GM18870 (cell line): Measurements from ENCODE around the gene IL6R.

Experiments
- ATAC-seq: cut with Tn5 transposase; IDR thresholded peaks from one replicate; pipeline ENCODE4 v1.9.1; 2021; ENCODE audit warnings: moderate library complexity; ENCODE audit not compliant: unreplicated experiment

The IL6R gene

DNA sequence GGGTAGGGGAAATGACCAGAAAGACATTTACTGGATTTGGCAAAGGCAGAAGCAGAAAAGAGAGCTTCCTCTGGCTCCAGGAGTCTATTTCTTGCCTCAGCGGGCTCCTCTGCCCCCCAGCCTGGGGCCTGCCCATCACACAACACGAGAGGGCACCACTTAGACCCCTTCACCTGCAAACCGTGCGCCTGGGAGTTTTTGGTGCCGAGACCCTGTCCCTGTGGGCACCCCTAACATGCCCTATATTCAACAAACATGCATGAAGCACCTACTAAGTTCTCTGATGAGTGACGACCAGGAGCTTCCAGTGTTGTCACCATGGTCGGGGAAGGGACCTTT lies 18.8 kb downstream of the IL6R start:
- ATAC-seq, result no peak

DNA sequence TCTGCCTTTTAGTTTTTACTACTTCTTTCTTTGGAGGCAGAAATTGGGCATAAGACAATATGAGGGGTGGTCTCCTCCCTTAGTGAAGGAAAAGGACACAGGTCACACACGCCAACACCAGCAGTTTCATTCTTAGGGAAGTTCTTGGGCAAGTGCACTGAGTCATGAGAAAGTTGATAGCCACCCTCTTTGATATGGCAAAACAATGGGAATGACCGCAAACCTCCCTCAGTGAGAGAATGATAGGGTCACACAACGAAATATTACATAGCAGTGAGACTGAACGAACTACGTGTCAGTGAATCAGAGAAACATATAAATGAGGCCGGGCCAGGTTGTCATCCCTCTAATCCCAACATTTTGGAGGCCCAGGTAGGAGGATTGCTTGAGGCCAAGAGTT lies 20.0 kb downstream of the IL6R start:
- ATAC-seq, result no peak

DNA sequence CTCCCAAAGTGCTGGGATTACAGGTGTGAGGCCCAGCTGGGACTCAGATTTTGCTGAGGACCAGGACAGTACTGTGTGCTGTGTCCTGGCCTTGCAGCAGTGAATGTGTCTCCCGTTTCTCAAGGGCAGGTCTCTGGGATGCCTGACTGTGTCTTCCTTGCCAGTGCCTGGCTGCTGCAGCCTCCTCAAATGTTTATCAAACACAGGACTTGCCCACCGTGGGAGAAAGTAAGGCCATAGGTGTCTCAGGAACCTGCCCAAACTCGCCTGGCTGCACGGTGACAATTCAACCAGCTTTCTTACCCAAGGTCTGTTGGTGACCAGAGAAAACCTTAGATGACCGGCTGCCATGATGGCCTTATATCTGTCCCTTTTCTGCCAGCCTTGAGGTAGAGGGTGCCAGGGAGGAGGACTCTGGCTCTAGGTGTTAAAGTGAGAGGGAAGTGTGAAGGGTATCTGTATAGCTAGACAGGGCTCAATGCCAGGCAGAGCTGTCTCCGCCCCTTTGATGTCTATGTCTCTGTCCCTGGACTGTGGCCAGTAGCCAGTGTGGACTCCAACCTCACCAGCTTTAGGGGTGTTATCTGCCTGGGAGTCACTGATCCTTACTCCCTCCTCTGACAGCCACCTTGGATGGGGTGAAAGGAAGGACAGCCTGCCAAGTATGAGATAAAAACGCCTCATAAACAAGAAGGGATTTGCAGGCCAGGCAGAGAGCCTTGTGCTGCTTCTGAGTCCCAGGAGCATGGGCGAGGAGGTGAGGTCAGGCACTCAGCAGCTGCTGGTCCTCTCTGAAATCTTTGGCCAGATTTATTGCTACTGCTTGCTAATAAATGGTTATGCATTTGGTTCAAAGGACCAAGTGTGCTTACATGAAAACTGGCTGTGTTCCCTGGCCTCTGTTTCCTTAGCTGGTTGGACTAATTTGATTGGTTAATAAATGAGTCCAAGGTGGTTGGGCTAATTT lies 22.3 kb downstream of the IL6R start:
- ATAC-seq, result no peak

DNA sequence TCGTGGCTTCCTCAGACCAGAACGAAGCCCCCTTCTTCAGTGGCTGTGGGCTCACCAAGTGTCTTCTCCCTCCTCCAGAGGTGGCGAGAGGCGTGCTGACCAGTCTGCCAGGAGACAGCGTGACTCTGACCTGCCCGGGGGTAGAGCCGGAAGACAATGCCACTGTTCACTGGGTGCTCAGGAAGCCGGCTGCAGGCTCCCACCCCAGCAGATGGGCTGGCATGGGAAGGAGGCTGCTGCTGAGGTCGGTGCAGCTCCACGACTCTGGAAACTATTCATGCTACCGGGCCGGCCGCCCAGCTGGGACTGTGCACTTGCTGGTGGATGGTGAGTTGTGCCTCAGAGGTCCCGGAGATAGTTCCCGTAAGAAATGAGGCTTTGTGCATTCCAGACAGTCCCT lies 24.0 kb downstream of the IL6R start:
- no peak for ATAC-seq

DNA sequence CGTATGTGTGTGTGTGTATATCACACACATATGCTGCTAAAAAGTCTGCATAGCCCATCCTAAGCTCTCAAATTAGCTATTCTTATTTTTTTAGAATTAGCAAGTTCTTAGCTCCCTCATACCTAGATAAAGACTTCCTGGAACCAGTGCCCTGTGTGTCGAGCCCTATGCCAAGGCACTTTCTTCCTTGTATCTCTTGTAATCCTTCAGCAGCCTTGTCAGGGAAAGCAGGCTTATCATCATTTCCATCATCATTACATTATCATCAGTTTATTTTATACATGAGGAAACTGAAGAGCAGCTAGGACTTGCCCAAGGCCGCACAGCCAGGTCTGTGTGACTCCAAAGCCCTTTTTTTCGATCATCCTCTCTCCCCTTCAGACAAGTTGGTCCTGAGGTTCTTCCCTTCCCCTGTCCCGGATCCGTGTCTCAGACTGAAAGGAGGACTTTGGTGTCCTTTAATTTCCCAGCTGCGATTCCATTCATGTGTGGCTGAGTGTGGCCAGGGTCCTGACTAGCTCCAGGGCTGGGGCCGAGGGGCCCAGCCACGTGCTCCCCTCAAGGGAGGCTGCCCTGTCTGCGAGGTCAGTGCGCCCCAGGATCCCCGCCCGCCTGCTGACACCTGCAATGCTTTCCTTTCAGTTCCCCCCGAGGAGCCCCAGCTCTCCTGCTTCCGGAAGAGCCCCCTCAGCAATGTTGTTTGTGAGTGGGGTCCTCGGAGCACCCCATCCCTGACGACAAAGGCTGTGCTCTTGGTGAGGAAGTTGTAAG lies 24.9 kb downstream of the IL6R start:
- no peak for ATAC-seq

DNA sequence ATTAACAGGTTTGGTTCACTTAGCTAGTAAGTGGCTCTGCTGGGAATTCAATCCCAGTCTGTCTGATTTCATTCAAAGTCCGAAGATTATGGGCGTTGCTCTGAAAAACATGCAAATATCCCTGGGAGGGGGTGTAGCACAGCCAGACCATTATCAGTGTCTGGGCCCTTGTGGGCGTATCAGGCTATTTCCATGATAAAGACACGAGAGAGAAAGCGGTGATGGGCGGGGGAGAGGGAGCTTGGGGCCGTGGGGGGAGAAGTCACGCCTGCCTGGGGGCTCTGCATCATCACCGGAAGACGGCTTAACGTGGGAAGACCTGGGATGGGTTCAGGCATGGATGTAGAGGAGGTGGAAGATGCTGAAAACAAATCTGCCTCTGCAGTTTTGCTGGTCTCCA lies 25.8 kb downstream of the IL6R start:
- no peak for ATAC-seq

DNA sequence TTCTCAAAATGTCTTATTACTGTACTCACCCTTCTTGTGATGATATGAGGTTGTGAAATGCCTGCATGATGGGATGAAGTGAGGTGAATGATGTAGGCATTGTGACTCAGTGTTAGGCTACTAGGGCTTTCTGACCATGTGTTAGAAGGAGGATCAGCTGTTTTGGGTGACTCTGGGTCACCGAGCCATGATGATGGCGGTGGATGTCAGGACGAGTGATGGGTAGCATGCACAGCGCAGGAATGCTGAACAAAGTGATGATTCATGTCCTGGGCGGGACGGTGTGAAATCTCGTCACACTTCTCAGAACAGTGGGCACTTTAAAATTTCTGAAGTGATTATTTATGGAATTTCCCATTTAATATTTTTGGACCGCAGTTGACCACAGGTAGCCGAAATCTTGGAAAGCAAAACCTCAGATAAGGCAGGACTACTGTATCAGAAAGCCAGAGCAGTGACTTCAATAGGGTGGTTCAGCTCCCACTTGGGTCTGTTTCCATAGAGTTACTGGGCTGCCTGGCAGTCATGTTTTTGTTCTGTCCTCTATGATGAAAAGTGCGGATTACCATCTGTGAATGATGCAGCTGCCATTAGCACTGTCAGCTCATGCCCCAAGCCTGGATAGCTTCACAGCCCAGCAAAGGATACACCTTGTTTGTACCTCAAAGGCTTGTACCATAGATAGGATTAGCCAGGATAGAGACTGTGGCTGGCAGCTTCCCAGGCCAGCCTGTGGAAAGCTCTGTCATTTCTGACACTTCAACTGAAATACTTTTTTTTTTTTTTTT lies 26.6 kb downstream of the IL6R start:
- ATAC-seq, result no peak

DNA sequence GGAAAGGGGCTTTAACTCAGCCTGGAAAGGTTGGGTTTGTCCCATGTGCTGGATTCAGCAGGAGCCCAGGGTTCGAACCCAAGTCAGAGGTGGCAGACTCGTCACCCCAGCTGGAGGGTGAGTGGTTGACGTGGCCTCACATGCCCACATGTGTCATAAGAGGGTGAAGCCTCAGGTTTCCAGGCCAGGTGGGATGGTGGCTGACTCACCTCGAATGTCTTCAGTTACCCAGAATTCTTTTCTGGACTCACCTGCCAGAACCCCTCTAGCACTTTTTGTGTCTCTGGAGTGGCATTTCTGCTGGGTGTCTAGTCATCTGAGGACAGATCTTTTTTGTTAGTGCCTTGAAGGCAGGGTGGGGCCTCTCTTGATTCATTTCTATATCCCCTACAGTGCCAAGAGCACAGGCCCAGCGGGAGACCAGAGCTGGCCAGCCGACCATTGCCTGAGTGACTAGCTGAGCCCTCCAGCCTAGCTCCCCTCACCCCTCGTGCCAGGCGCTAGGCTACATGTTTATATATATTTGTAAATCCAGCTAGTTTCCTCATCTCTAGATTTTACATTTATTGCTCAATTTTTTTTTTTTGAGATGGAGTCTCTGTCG lies 28.1 kb downstream of the IL6R start:
- no peak for ATAC-seq

DNA sequence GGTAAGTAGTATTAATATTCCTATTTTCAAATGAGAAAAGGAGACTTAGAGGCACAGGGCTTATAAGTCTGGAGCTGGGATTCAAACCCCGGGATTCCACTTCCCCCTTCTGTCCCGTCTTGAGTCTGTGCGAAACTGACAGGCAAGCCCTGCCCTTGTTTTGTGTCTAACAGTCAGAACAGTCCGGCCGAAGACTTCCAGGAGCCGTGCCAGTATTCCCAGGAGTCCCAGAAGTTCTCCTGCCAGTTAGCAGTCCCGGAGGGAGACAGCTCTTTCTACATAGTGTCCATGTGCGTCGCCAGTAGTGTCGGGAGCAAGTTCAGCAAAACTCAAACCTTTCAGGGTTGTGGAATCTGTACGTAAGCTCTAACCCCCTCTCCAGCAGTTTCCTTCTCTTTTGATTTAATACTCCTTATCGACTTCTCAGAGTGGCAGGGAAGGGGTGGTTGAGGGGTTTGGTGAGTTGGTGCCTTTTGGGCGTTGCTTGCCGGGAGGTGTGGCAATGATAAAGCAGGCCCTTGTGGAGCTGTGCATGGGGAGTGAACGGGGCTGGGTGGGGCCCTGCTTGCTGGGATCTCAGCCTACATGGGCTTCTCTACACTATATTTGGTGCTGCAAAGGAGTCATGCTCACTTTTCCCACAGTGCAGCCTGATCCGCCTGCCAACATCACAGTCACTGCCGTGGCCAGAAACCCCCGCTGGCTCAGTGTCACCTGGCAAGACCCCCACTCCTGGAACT lies 29.4 kb downstream of the IL6R start:
- ATAC-seq, result no peak

DNA sequence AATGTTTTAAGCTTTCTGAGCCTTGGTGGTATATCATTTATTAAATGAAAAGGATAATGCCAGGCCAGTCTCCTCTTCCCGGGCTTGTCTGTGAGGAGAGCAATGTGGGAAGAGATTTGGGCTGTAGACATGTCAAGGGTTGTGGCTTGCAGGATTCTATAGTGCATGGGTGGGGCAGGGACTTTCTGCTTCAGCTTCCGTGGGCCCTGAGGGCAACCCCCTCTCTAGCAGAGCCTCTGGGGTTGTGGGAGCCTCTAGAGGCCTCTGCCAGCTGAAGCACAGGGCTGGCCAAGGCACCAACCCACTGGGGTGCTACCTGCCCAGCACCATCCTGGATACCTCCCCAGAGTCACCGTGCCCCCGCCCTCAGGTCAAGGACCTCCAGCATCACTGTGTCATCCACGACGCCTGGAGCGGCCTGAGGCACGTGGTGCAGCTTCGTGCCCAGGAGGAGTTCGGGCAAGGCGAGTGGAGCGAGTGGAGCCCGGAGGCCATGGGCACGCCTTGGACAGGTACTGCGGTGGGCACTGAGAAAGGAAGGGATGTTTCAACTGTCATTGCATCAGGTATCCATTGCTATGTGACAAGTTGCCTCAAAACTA lies 30.6 kb downstream of the IL6R start:
- no peak for ATAC-seq

DNA sequence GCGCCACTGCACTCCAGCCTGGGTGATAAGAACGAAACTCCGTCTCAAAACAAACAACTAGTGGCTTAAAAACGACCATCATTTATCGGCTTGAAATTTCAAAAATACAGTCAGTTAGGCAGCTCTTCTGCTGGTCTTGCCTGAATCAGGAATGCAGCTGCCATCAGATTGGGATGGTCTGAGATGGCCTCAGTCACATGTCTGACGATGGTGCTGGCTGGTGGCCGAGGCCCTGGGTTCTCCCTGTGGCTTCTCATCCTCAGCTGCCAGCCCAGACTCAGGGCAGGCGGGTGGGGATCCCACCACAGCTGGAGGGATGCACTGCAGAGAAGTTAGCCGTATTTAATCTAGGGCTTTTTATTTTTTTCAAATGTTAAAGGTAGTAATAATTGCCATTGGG lies 31.3 kb downstream of the IL6R start:
- no peak for ATAC-seq

DNA sequence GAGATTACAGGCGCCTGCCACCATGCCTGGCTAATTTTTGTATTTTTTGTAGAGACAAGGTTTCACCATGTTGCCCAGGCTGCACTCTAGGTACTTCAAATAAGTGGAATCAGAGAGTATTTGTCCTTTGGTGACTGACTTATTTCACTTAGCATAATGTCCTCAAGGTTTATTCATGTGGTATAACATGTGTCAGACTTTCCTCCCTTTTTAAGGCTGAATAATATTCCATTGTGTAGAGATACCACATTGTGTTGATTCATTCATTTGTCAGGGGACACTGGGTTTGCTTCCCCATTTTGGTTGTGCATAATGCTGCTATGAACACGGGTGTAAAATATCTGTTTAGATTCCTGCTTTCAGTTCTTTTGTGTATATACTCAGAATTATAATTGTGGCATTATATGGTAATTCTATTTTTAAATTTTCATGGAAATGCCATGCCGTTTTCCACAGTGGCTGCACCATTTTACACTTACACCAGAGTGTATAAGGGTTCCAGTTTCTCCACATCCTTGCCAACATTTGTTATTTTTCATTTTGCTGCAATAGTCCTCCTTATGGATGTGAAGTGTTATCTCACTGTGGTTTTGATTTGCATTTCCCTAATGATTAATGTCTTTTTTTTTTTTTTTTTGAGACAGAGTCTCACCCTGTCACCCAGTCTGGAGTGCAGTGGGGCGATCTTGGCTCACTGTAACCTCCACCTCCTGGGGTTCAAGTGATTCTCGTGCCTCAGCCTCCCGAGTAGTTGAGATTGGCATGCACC lies 35.1 kb downstream of the IL6R start:
- ATAC-seq, result peak; percentile 12

DNA sequence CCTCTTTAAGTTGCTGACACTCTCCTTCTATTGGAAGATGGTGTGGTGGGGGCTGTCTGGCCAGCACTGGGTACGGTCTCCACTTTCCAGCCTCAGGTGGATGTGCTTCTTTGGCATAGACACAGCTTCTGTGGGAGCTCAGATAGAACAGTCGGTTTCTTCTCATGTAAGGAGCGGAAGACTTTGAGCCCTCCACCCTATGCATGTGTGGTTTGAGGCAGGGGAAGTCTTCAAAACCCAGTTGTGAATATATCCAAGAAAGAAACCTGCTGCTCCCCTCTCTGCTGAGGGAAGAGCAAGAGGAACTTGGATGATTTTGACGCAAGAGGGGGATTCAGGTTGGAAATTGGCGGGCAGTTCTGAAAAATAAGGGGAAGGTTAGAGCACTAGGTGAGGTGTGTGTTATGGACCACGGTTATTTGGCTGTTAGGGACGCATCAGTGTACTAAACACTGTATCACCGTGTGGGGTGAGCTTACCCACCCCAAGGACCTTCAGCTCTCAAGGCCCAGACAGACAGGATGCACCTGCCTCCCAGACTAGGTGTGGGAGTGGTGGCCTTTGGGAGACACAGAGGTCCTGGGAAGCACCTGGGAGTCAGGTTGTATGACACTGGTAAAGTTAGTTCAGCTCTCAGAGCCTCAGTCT lies 36.2 kb downstream of the IL6R start:
- no peak for ATAC-seq

DNA sequence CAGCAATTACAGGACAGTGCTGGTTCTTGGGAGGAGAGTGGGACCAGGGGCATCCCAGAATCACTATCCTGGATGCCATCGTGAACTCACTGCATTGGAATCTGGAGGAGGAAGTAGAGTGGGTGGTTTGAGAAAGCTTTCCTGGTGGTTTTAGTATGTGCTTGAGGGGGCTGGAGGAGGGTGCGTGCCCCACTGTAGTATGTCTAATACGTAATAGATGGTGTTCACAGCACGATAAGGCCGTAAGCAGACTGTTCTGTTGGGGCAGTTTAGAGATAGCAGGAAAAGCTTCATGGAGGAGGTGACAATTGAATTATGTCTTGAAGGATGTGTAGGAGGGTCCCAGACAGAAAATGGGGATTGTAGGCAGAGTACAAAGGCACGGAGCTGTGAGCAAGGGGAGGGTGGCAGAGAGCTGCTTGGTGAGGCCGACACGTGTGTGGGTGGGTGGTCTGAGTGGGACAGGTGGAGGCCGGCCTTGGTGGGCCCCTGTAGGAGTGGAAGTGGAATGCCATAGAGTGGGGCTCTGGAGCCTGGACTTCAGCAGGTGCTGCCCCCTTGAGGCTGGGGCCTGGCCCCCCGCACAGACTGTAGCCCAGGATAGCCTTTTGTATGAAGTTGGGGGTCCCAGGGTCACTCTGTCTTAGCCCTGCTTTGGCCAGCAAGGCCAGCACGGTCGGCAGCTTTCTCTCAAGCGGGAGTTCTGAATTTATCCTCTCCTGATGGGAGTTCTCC lies 37.0 kb downstream of the IL6R start:
- ATAC-seq, result no peak

DNA sequence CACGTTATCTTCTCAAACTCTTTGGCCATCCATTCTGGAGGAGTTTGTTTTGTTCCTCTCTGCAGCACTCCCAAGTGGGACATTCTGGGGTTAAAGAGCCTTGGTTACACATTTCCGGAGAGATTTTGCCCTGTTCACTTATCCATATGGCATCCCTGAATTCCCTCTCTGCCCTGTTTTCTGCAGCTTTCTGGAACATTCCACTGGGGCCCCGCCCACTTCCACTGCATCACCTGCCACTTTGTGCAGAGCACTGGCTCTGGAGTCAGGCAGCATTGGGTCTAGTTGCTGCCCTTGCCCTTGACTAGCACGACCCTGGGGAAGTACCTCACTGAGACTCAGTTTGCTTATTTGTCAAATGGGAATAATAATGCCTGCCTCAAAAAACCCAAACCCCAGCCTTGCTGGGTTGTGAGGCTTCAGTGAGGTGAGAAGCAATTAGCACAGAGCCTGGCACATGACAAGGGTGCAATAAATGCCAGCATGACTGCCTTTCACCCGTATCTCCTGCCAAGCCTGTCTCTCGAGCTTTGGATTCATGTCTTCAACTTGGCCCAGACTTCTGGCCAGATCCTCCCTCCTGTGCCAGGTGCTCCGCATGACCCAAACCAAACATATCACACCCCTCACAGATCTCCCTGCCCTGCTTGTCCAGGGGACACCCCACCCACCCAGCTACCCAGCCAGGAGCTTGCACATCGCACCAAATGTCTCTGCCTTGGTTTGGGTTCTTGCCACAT lies 38.3 kb downstream of the IL6R start:
- ATAC-seq, result no peak

DNA sequence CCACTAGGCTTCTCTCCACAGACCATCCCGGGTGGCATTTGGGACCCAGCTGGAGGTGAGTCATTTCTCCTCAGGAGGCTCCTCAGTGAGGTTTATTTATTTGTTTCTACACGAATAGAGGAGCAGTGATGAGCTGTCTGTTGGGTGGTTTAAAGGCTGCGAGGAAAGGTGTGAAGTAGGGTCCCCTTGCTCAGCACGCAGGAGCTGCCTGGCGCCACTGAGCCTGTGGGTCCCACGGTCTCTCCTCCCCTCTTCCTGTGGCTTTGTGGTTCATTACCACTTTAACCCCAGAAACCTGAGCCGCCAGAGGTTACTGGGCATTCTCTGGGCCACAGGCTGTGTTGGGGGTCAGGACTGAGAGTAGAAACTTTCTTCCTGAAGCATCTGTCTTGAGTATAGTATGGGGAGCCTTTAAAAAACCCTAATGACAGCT lies 39.9 kb downstream of the IL6R start:
- ATAC-seq, result peak; percentile 64

DNA sequence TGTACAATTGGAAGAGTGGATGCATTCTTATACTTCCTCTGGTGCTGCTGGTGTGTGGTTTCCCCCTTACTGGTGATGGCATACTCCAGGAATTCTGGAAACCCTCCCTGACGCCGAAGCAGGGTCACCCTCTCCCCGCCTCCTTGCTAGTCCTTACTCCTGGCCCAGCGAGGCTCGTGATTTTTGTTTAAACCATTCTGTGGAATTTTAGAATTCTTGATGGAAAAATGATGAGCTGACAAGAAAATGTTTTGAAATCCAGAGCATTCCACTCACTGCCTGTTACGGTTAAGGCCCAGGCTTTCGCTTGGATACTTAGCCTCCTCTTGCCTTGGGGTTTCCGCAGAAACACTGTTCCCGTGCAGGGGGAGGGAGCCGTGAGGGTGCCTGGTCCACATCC lies 41.1 kb downstream of the IL6R start:
- no peak for ATAC-seq
